HG02840 (cell line): ENCODE data around the gene IL22RA2.
"Not testable (repeated sequence)": the region's sequence is repeated elsewhere in the genome, so short reads cannot be mapped to it uniquely, and the experiment has no call there.

Experiments used
- ATAC-seq: cut with Tn5 transposase; IDR thresholded peaks from one replicate; pipeline ENCODE4 v1.9.1; 2021; ENCODE audit warnings: mild to moderate bottlenecking, moderate library complexity, moderate number of reproducible peaks; ENCODE audit not compliant: unreplicated experiment, low FRiP score

Gene IL22RA2, protein sequence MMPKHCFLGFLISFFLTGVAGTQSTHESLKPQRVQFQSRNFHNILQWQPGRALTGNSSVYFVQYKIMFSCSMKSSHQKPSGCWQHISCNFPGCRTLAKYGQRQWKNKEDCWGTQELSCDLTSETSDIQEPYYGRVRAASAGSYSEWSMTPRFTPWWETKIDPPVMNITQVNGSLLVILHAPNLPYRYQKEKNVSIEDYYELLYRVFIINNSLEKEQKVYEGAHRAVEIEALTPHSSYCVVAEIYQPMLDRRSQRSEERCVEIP

DNA sequence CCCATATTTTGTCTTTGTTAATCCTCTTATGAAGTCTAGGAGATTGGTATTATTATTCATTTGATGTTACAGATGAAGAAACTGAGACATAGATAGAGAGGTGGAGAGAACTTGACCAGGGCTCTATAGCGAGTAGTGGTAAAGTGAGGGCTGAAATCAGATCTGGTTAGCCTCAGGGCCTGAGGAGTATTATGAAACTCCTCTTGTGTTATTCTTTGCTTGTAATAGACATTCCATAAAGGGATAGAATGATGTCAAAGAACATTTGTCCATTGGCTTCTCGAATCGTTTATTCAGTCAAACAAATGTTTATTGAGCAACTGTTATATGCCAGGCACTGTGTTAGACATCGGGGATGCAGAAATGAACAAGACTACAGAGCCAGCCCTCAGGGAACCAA, at the start of gene IL22RA2:
Gene IL22RA2, minus strand, starts transcription at position 144 of the 400 bp plus-strand sequence. CDS start 11,895 bp downstream, outside the sequence.
- ATAC-seq = no peak

DNA sequence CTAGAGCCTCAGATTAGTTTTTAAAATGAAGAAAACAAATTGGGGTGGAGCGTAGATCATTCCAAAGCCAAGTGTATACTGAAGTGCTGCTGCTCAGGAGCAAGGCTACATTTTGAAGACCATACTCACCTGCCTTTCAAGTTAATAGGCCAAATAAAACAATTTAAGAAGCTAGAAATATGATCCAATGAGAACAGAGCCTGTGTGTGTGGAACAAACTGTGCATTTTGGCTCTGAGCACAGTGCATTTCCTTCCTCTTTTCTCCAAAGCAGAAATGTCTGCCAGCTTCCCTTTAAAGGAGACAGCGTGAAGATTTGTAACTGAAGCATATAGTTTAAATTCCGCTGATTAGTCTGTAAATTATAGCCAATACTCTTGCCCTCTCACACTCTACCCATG, 48.9 kb upstream of the IL22RA2 start:
- no peak for ATAC-seq

DNA sequence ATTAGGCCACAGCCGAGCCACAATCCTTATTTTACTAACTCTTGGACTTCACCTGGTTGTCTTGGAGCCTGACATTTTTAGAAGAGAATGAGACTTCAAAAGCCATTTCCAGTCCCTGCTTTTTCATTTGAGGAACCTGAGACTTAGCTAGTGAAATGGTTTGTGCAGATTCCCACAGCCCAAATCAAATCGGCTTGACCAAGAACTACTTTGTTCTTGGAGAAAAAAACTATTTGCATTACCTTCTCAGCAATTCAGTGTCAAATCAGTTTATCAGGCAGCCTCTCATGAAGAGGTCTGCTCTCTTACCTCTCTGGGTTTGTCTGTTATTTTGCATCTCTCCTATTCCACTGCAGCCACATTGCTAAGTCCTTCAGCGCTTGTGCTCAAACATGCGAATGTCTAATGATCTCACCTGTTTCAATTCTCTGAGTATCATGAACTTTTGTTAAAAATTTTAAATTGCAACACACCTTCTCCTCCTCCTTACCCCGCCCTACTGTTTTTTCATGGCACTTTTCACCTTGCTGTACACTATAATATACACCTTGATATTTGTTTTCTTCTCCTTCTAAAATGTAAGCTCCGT, 46.3 kb upstream of the IL22RA2 start:
- ATAC-seq = peak; percentile 5

DNA sequence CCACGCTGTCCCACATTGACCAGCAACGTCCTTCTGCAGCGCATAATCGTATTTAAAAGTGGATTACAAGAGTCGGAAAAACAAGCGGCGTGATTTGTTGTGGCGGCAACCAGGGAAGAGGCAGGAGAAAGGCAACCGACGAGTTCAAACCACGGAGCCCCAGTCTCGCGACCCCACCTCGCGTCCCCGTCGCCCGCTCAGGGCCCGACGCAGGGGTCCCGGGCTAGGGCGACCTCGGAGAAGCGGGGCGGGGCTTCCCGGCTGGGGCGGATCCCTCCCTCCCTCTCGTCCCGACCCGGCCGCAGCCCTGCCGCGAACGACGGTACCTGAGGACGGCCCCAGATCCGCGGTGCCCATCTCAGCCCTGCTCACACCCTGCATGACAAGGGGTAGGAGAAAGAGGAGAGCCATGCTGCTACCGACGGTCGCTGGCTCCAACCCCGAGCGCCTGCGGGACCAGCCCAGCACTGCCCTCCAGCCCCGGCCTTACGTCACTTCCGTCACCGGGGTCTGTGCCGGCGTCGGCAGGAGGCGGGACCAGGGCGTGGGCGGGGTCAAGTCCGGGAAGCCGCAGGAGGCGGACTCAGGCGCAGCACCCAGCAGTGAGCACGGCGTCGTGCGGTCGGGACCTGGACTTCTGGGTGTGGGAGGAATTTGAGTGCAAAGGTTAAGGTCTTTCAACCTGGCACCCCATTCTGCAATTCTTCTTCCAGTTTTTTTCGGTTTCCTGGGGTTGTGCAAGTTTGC, 45.6 kb upstream of the IL22RA2 start, which contains the start of gene IFNGR1:
Gene IFNGR1, minus strand, starts transcription at position 469 of the 747 bp plus-strand sequence. Its CDS starts 58 bp downstream, at position 411.
- peak; percentile 95 for ATAC-seq

DNA sequence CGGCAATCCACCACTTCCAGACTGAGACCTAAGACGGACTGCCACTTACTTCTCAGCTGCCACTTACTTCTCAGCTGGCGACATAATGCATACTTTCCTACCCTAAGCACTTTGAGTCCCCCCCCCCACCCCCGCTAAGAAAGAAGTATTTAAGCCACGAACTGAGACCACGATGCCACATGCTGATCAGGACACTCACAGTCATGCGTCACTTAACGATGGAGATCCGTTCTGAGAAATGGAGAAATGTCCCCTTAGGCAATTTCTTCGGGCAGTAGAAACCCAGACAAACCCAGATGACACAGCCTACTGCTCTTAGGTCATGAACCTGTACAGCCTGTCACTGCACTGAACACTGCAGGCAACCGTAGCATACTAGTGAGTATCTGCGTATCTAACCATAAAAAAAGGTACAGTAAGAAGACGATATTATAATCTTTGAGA, 45.1 kb upstream of the IL22RA2 start:
- no peak for ATAC-seq

DNA sequence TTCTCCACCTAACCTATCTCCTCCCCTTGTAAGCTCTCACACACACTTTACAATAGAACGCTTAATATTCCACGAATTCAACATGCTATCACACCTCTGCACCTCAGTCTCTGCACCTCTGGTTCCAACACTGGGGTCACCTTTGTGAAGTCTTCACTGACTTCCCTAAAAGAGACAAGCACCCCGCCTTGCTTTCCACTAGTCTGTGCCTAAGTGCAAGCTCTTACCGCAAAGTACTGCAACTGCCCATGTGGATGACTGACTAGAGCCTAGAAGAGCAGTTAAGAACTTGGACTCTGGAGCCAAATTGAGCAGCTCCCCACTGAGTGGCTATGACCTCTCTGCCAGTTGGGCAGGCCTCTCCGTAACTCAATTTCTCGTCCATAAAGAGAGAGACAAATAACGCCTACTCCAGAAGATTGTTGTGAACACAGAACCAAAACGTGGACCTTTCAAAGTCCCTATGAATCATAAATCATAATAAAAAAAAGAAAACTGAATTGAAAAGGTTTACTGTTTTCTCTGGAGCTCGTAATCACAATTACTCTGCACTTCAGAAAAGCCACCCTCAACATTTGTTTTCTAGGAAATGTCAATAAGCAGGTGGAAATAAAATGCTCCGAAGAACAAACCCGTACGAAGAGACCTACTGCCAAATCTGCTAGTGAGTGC, 44.5 kb upstream of the IL22RA2 start:
- ATAC-seq = no peak

DNA sequence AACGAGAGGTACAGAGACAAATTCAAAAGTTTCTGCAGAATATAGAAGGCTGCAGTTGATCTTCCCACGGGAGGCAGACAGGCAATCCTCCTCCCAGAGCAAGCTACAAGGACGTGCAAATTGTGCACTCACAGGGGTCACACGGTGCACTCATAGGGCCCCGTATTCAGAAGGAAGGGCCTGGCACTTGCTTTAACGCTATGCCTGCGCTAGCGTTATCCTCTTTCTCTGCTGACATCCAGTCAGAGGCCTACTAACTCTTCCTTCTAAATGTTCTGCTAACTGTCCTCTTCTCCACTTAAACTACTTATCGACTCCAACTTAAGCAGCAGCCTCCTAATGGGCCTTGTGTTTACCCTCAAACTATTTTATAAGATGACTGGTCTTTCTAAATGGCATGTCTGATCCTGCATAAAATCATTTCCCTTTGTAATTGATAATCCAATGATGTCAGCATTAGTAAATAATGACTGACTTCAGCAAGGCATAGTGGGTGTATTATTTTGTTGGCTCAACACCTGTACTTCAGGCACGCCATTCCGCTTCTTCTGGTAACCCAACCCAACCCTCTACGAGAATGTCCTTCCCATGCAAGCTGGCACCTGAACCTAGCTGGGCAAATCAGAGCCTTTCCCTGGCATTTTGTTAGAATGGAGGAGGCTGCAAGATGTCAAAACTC, 43.6 kb upstream of the IL22RA2 start:
- no peak for ATAC-seq

DNA sequence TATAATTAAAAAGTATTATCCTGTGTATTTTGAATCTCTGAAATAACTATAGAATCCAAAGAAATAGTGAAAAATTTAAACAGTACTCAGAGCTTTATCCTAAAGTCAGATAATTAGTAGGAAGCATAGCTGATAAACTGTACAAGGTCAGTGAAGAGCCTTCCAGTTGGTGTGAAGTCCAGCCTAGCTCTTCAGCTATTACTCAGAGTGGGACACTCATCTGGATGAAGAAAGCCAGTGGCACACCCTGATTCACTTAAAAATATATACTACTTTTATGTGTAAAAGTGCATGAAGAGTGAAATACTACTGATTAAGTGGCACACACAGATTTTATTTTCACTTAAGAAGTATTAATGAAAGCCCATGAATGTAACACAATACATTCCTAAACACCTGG, 42.7 kb upstream of the IL22RA2 start:
- no peak for ATAC-seq

DNA sequence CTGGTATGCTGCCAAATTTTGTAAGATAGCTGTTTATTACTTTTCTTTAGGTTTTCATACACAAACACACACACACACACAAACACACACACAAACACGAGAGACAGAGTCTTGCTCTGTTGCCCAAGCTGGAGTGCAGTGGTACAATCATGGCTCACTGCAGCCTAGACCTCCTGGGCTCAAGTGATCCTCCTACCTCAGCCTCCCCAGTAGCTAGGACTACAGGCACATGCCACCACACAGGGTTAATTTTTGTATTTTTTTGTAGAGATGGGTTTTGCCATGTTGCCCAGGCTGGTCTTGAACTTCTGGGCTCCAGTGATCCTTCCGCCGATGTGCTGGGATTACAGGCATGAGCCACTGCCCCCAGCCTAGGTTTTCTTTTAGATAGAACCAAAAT, 42.2 kb upstream of the IL22RA2 start:
- ATAC-seq = not testable (repeated sequence)

DNA sequence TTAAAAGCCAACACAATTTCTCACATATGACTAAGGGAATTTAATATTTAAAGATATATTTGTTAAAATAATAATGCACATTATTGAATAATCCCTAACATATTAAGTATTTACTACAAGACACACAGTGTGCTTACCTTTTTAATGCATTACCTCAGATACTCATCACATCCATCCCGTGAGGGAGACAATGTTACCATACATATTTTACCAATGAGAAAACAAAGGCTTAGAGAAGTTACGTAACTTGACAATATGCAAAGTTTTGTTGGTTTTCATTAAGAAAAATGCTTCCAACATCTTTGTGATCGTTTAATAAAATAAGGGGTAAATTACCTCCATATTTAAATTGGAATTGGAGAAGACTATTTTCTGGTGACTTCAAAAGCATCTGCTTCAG, 41.5 kb upstream of the IL22RA2 start:
- no peak for ATAC-seq

DNA sequence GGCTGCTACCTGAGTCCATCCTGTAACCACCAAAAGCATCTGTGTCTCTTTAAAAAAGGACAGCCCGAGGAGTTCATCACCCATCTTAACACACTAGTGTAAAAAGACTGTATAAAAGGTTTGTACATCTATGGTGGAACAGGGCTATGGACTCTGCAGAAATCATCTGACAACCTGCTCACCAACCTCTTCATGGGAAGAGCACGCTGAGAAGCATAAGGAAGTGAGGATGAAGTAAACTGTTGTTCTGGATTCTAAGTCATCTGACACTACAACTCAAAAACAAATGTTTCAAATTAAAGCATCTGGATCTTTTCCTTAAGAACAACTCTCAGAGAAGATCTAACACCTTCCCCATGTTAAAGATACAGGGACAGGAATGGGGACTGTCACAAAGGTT, 40.4 kb upstream of the IL22RA2 start:
- no peak for ATAC-seq

DNA sequence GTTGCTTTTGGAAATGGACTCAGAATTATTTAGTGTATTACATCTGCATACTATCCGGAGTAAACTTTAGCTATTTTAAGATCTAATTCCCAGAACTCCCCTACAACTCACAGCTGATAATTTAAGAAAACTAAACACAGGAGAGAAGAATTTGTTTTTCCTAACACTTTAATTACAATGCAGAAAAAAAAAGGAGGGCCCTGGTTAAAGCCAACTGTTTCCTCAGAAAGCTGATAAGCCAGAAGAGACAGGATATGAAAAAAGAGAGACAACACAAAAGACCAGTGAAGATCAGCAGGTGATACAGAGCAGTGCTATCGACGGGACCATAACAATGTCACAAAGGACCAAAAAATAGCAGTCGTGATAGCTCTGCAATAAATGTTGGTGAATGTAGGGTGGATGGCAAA, 39.9 kb upstream of the IL22RA2 start:
- ATAC-seq = no peak

DNA sequence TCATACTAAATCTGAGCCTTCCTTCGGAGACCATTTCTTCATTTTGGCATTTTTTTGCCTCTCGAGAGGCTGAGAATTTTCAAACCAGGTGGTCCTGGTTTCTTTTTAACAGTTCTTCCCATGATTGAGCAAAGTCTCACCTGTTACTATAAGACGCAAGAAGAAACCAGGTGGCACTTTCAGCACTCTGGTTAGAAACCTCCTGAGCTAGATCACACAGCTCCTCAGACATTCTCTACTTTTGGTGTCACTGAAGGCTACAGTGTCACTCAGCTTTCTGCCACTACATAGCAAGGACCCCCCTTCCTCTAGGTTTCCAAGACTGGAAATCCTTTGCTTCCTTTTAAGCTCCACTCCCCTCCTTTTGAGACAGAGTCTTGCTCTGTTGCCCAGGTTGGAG, 38.5 kb upstream of the IL22RA2 start:
- ATAC-seq = no peak

DNA sequence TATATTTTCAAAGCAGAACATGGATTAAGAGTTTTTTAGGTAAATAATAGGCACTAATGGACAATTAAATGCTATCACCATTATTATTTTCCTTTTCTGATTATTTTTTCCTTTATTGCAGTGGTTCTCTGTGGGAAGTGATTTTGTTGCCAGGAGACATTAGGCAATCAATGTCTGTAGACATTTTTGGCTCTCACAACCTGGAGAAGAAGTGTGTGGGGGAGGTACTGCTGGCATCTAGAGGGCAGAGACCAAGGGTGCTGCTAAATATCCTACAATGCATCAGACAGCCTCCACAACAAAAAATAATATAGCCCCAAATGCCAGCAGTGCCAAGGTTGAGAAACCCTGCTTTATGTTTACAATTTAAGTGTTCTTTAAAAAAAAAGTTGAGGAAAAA, 37.5 kb upstream of the IL22RA2 start:
- ATAC-seq = no peak

DNA sequence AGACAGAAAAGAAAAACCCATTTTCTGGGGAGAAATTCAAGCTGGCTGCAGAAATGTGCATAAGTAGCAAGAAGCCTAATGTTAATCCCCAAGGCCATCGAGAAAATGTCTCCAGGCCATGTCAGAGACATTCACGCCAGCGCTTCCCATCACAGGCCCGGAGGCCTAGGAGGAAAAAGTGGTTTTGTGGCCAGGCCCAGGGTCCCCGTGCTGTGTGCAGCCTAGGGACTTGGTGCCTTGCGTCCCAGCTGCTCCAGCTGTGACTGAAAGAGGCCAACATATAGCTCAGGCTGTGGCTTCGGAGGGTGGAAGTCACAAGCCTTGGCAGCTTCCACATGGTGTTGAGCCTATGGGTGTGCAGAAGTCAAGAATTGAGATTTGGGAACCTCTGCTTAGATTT, 34.8 kb upstream of the IL22RA2 start:
- no peak for ATAC-seq

DNA sequence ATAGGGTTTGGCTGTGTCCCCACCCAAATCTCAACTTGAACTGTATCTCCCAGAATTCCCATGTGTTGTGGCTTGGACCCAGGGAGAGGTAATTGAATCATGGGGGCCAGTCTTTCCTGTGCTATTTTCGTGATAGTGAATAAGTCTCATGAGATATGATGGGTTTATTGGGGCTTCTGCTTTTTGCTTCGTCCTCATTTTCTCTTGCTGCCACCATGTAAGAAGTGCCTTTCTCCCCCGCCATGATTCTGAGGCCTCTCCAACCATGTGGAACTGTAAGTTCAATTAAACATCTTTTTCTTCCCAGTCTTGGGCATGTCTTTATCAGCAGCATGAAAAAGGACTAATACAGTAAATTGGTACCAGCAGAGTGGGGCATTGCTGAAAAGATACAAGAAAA, 34.0 kb upstream of the IL22RA2 start:
- ATAC-seq = not testable (repeated sequence)

DNA sequence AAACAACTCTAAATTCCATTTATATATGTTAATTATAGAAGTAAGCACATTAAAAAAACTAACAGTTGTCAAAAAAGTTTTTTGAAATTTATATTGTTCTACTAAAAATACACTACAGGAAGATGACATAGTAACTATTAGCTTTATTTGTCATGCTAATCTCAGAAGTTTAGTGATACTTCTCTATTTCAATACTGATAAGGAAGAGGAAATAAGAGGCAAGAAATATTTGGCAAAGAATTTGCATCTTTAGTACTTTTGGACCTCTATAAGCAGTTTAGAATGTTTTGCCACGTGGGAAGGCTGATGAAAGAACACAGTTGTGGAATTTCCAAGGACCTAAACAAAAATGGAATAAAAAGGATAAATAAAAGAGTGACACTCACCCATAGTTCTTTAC, 33.1 kb upstream of the IL22RA2 start:
- no peak for ATAC-seq

DNA sequence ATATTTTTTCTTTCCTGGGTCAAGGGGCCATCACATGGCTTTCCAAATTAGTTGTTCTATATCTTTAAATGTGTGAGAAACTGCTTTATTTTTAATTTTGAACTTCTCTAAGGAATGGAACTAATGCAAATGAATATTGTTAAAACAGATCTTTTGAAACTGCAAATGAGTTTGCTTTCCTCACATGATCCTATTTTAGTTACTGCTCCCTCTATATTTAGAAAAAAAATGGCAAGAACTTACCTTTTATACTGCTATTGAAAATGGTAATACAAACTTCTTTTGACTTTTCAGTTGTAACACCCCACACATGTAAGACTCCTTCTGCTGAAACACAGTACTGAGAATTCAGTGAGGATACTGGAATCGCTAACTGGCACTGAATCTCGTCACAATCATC, 29.8 kb upstream of the IL22RA2 start:
- no peak for ATAC-seq

DNA sequence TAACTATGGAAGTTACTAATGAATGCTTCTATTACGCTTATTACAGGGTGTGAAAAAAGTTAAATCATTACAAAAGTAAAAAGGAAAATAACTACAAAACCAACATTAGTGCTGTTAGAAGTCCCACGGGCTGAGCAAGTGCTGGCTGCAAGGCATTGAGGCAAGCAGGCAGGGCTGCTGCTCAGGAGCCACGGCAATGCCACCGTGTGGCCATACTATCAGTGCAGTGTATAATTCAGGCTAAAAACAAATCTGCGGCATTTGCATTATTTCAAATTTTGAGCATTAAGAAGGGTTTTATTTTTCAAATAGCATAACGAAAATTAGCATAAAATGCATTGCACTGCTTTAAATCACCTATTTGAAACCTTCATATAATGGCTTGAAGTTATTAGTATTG, 28.6 kb upstream of the IL22RA2 start:
- no peak for ATAC-seq

DNA sequence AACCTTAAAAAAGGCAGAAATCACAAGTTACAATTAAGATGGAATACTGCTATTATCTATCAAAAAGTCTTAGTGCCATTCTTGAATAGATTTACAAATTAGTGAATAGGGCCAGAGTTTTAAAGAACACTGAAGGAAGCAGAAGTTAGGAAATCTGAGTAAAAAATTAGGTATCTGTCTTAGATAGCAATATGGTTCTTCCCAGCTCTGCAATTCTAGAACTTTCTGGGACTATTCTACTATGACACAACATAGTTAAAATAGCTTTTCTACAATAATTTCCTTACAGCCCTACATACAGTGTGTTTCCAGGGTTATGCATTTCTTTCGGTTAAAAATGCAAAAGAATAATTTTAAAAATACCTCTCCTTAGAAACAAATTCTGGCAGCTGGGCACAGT, 27.6 kb upstream of the IL22RA2 start:
- ATAC-seq = no peak
